Hepatocyte (in vitro differentiated cells): ENCODE measurements around the gene TSPAN9.

Experiments used
- CTCF ChIP-seq: fragments of 200-600 bp; sonication (generic); IDR thresholded peaks from 2 replicates; pipeline ENCODE4 v1.5.1; 2016; ENCODE audit warnings: antibody characterized with exemption, mild to moderate bottlenecking; ENCODE audit not compliant: poor library complexity
- EZH2 ChIP-seq: fragments of 200-600 bp; sonication (generic); IDR thresholded peaks from 2 replicates; pipeline ENCODE4 v1.6.1; 2016; ENCODE audit warnings: antibody characterized with exemption, mild to moderate bottlenecking, borderline replicate concordance
- EZH2phosphoT487 ChIP-seq: fragments of 200-600 bp; sonication (generic); IDR thresholded peaks from one replicate; pipeline ENCODE4 v1.6.1; 2018; ENCODE audit warnings: antibody characterized with exemption, mild to moderate bottlenecking, low read depth, moderate library complexity; ENCODE audit not compliant: unreplicated experiment, severe bottlenecking

- TF ChIP-seq CTCF (no peak), EZH2 (no peak), EZH2phosphoT487 (no peak)
These were observed 256.4 kb downstream of the TSPAN9 start for GRCh38 chr12:3333583-3333982.
